Activated T-cell treated with anti-CD3 and anti-CD28 coated beads for 4 hours (primary cell): ENCODE results near the gene JAGN1.
"Not testable (repeated sequence)": the region's sequence is repeated elsewhere in the genome, so short reads cannot be mapped to it uniquely, and the experiment has no call there.

Experiments
- DNase-seq: peaks from one replicate; pipeline ENCODE4 v3.0.0-alpha.2; 2020

JAGN1 gene

DNA sequence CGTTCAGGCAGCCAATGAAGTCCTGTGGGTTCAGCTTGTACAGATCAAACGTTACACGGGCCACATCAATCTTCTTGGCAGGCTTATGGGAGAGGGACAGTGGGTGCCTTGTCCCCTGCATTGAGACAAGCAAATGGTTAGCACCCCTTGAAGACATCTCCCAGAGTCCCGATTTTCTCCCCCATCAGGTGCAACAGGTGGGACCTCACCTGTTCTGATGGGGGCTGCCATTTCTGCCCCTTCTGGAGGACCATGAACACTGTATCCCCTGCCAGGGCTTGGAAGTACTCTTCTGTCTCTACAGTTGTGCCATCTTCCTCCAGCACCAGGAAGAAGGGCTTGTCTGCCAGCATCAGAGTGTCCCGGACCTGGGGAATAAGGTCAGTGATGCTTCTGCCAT lies 20.5 kb upstream of the JAGN1 start:
- no peak for DNase-seq

GRCh38 chr3:9870978-9871377 lies 19.4 kb upstream of the JAGN1 start:
- DNase-seq = no peak

GRCh38 chr3:9872067-9872466 lies 18.3 kb upstream of the JAGN1 start:
- not testable (repeated sequence) for DNase-seq

DNA sequence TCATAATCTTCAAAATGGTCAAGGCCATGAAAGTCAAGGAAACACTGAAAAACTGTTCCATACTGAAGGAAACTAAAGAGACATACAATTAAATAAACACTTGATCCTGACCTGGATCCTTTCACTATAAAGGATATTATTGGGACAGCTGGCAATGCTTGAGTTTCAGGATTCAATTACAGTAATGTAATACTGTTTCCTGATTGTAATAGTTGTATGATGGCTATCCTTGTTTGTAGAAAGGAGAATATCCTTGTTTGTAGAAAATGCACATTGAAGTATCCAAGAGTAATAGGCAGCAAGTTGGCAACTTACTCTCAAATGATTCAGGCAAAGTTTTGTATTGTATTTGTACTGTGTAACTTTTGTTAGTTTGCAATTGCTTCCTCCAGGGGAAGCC lies 15.0 kb upstream of the JAGN1 start:
- no peak for DNase-seq

GRCh38 chr3:9876255-9876654 lies 14.2 kb upstream of the JAGN1 start:
- not testable (repeated sequence) for DNase-seq

DNA sequence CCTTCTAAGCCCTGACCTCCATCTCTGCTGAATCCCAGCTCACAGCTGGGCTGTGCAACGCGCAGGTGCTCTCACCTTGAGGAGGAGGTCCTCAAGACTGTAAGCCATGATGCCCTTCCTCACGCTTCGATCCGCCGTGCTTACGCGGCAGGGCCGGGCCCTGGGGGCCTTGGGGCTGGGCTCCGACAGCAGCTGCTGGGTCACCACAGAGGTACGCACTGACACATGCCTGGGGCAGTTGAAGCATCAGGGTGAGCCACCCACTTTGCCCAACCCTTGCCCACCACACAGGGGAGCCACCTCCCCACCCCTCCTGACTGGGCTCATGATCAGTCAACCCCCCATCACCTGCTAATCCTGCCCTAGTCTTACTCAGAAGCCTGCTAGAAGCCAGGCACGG lies 13.4 kb upstream of the JAGN1 start:
- DNase-seq = no peak

DNA sequence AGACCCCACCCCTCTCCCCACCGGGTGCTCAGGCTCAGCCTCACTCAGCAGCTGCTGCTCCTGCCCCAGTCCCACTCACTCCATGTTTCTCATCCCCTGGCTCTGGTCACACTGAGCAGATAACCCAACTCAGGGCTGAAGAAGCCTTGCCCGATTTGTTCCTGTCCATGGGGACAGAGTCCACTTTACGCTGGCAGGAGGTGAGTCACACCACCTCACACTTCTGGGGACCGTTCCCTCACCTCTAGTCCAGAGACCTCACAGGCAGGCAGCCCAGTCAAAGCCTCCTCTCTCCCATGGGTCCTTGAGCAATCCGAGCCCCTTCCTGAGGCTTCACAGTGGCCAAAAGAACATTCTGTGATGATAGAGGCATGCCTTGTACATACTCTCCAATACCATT lies 11.7 kb upstream of the JAGN1 start:
- no peak for DNase-seq

- DNase-seq = no peak
These were observed 10.4 kb upstream of the JAGN1 start, which contains the start of gene CIDEC for GRCh38 chr3:9879830-9880549. Gene CIDEC, minus strand, starts transcription at chr3:9880253. Its CDS starts 1,767 bp downstream, at chr3:9878486.

- DNase-seq = no peak
These were observed 9.0 kb upstream of the JAGN1 start for GRCh38 chr3:9881441-9881840.

GRCh38 chr3:9883706-9884554 lies 6.5 kb upstream of the JAGN1 start:
- DNase-seq = no peak

DNA sequence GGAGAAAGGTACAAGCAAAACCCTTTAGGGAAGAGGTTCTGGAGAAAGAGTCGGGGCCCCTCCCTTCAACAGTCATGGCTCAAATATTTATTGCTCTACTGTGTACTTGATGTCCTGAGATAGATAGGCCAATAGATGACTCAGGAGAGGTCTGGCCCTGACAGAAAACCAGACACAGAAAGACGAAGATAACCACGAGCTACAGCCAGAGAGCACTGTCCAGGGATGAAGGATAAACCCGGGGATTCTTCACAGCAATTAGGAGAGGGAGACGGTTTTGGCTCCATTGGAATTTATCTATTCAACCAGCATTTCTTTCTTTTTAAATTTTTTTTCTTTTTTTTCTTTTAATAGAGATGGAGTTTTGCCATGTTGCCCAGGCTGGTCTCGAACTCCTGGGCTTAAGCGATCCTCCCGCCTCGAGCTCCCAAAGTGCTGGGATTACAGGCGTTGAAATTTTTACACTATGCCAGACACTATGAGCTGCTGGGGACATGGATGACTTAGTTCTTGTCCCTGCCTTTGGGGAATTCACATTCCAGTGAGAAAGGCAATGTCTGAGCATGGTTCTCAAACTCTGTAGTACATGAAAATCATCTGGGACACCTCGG lies 5.8 kb upstream of the JAGN1 start:
- DNase-seq = no peak

DNA sequence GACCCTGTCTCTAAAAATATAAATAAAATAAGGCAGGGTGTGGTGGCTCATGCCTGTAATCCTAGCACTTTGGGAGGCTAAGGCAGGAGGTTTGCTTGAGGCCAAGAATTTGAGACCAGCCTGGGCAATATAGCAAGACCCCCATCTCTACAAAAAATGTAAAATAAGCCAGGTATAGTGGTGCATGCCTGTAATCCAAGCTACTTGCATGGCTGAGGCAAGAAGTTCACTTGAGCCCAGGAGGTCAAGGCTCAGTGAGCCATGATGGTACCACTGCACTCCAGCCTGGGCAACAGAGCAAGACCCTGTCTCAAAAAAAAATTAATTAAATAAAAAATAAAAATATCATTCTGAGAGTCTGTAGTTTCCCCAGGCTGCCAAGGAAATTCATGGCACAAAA lies 4.1 kb upstream of the JAGN1 start:
- DNase-seq = no peak

DNA sequence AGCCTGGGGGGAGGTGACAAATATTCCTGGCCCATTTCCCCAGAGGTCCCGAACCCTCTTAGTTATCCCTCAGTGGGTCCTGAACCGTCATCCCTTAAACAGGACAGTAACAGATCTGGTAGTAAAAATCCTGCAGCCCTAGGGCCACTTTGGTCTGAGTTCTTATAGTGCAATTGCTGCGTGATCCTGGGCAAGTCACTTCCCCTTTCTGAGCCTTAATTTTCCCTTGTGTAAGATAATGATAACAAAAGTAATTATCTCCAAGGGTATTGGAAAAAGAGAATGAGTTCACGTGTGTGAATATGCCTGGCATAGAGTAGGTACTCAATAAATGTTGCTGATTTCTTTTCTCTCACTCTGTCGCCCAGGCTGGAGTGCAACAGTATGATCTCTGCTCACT lies 2.9 kb upstream of the JAGN1 start:
- DNase-seq = no peak

DNA sequence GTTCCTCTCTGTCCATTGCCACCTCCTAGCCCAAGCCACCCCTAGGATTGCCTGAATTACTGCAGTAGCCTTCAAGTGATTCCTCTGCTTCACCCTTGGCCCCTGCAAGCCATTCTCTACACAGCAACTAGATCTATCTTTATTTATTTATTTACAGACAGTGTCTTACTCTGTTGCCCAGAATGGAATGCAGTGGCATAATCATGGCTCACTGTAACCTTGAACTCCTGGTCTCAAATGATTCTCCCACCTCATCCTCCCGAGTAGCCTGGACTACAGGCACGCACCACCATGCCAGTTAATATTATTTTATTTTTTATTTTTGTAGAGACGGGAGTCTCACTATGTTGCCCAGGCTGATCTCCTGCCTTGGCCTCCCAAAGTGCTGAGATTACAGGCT lies 1.9 kb upstream of the JAGN1 start:
- DNase-seq = no peak

DNA sequence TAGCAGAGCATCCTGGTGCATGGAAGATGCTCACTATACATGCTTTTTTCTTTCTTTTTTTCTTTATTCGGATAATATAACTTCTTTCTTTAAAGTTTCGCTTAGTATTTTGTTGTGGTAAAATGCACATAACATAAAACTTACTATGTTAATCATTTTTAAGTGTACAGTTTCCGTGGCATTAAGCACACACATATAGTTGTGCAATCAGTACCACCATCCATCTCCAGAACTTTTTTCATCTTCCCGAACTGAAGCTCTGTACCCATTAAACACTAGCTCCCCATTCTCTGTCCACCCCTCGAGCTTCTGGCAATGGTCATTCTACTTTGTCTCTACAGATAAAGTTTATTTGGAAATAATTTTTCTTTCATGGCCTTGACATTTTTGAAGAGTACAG lies 1.0 kb upstream of the JAGN1 start:
- no peak for DNase-seq

DNA sequence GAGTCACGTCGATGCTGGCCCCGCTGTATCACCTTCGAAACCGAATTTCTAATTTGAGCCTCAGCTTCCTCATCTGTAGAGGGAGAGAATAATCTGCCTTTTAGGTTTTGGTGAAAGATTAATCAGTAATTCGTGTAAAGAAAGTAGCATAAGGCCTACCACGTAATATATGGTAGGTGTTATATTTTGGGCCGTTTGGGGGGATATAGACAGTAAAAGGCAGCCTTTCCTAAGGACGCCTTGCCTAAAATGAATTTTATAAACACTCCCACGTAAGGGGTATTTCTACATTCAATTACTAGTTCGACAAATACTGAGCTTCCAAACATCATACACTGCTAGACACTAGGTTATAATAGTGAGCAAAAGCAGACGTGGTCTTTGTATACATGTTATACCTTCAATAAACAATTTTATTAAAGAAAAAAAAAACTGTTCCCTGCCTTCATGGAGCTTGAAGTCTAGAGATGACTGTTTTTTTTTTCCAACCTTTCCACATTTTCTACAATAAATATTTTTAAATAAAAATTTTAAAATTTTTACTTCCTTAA lies 737 bp downstream of the JAGN1 start:
- no peak for DNase-seq

- DNase-seq = no peak
These were observed 3.3 kb downstream of the JAGN1 start for GRCh38 chr3:9893739-9894138.

GRCh38 chr3:9895715-9896114 lies 5.3 kb downstream of the JAGN1 start:
- not testable (repeated sequence) for DNase-seq

- not testable (repeated sequence) for DNase-seq
These were observed 6.5 kb downstream of the JAGN1 start for GRCh38 chr3:9896755-9897407.

DNA sequence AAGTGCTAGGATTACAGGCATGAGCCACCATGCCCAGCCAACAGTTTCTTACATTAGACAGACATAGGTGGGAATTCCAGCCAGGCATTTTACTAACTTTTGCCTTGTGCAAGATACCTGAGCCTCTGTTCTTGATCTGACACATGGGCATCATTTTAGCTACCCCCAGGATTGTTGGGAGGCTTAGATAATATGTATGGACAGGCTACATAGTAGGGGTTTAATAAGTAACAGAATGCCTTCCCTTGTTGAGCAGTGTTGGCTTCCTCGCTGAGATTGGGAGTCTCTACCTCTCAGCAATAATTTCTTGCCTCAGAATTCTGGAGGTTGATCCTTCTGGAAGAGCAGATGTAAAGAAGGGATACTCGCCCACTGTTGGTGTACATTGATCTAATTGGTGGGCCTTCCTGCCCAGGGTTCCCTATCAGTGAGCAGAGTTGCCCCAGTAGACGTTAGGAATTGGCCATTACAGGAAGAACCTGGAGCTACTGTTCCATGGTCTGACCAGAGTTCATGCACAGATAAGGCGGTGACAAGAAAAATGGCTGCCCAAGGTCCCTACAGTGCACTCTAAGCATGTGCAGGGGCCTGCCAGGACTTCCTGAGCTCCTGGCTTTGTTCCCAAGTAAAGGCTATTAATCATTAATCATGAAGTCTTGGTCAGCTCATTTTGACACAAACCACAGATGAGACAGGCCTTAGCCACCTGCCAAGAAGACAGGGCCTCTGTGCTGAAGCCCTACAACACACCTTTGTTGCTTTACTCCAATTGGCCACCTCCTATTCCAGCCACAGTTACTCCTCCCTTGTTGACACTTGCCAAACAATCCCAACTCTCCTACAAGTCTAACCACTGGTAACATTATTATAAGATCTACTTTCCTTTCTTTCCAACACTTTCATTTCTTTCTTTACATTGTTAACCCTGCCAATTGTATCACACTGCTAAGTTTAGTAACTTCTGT lies 7.3 kb downstream of the JAGN1 start:
- no peak for DNase-seq

DNA sequence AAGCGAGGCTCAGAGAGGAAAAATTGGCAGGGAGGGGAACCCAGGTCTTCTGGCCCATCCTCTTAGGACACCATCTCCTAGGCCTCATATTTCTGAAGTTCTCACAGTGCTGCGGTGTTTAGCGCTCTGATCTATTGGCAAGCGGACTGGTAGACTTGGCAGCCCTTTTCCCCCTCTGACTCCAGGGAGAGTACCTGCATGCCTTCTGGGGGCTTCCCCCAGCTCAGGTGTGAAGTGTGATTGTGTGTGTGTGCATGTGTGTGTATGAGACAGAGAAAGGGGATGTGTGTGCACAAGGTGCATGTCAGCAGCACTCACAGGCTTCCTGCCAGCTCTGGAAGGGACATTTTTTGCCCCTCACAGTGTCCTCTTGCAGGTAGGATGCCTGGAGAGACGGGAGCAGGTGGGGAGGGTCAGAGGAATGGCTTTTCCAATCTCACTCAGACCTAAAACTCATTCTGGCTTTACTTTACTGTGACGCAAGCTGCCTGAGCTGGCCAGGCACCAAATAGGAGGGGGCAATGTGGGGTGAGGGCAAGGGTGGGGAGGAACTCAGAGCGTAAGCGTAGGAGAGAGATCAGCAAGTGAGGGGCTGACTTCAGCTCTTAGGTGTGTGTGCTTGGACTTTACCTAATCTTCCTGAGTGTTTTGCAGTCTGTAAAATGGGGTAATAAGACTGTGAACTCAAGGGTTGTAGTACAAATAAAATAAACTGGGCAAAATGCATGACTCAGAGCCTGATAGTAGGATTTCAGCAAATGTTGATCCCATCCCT lies 8.2 kb downstream of the JAGN1 start:
- DNase-seq = no peak
